ENCODE results near the gene SIAE. TPM values are rescaled to one million over a fixed set of nuclear protein-coding genes. Genes with fewer than 3 reads are reported as not detected.

The SIAE gene
- total RNA-seq, 6 donors from 2014 or later = 21.6 to 42.7 (median 29.3) TPM

- H3K27me3 ChIP-seq = no peaks in the 10 kb centered on the region
- no peak for DNase-seq
- H3K4me3 ChIP-seq = no peak overlapping the region
- H3K36me3 ChIP-seq = peaks cover 27 to 74% (median 53%) of the 10 kb centered on the region in 4 donors
- no peaks in the 10 kb centered on the region for H3K9me3 ChIP-seq
- 76 to 79% methylated on average over 5 of the region's 5 CpGs for WGBS, 2 donors
- H3K27ac ChIP-seq = no peak overlapping the region
- TF ChIP-seq EP300 (IDR thresholded peaks at IDR 0.05) (no peak), CTCF (IDR thresholded peaks at IDR 0.05) (no peak), POLR2A (IDR thresholded peaks at IDR 0.05) (no peak), POLR2AphosphoS5 (IDR thresholded peaks at IDR 0.05) (no peak)
- H3K4me1 ChIP-seq = peaks cover 15 to 29% (median 18%) of the 10 kb centered on the region in 4 donors
- no peak for ATAC-seq (ENCODE audit: low FRiP score in 2 of 2)
Measured at GRCh38 chr11:124627546-124627945, 46.0 kb downstream of the SIAE start.

- Histone ChIP-seq H3K36me3 (peaks cover 11 to 55% (median 35%) of the 10 kb centered on the region in 4 donors), H3K4me1 (peaks cover 15 to 36% (median 23%) of the 10 kb centered on the region in 4 donors), H3K27me3 (no peaks in the 10 kb centered on the region), H3K4me3 (no peak overlapping the region), H3K9me3 (no peaks in the 10 kb centered on the region), H3K27ac (no peak overlapping the region)
- no peak for TF ChIP-seq POLR2AphosphoS5 (IDR thresholded peaks at IDR 0.05)
- no peak for TF ChIP-seq EP300 (IDR thresholded peaks at IDR 0.05)
- TF ChIP-seq CTCF (IDR thresholded peaks at IDR 0.05) = no peak
- no peak for TF ChIP-seq POLR2A (IDR thresholded peaks at IDR 0.05)
- DNase-seq = no peak
- no peak for ATAC-seq (ENCODE audit: low FRiP score in 2 of 2)
- whole genome bisulfite sequencing, 2 donors = 87 to 89% methylated on average over 3 of the region's 3 CpGs
Measured at GRCh38 chr11:124625504-124626168, 47.9 kb downstream of the SIAE start.

- no peaks in the 10 kb centered on the region for H3K9me3 ChIP-seq
- peak overlapping the region in 2 of 4 donors; percentile 93 for H3K27ac ChIP-seq
- no peak for DNase-seq
- WGBS, 2 donors = 43 to 65% methylated on average over 4 of the region's 4 CpGs
- no peaks in the 10 kb centered on the region for H3K27me3 ChIP-seq
- no peak for ATAC-seq (ENCODE audit: low FRiP score in 2 of 2)
- peak overlapping the region in 3 of 4 donors; percentile 58 to 90 (median 85) for H3K4me3 ChIP-seq
- peaks cover 4 to 41% (median 26%) of the 10 kb centered on the region in 4 donors for H3K36me3 ChIP-seq
- TF ChIP-seq EP300 (IDR thresholded peaks at IDR 0.05) (no peak), POLR2AphosphoS5 (IDR thresholded peaks at IDR 0.05) (no peak), POLR2A (IDR thresholded peaks at IDR 0.05) (no peak), CTCF (IDR thresholded peaks at IDR 0.05) (no peak)
- H3K4me1 ChIP-seq = peaks cover 15 to 36% (median 23%) of the 10 kb centered on the region in 4 donors
Measured at GRCh38 chr11:124623861-124624525, 49.5 kb downstream of the SIAE start.

GRCh38 chr11:124622531-124623451 is 50.7 kb downstream of the SIAE start, which contains the start of gene TBRG1:
Gene TBRG1 (plus strand): TSS chr11:124622864. CDS start chr11:124623084, 220 bp downstream.
- Histone ChIP-seq H3K4me1 (peaks cover 15 to 36% (median 23%) of the 10 kb centered on the region in 4 donors), H3K9me3 (no peaks in the 10 kb centered on the region), H3K36me3 (peaks cover 4 to 31% (median 23%) of the 10 kb centered on the region in 4 donors), H3K4me3 (peak within 1 kb of the TSS; percentile 54 to 90 (median 72)), H3K27ac (peak within 1 kb of the TSS; percentile 89 to 94 (median 93)), H3K27me3 (no peaks in the 10 kb centered on the region)
- DNase-seq (peak; percentile 92 to 94), ATAC-seq (ENCODE audit: low FRiP score in 2 of 2) (peak; percentile 95 to 99)
- 0 to 1% methylated on average over 37 to 41 of the region's 57 CpGs for WGBS, 2 donors
- TF ChIP-seq POLR2A (IDR thresholded peaks at IDR 0.05) (peak; percentile 48 to 96 (median 88)), POLR2AphosphoS5 (IDR thresholded peaks at IDR 0.05) (peak; percentile 94 to 96), CTCF (IDR thresholded peaks at IDR 0.05) (no peak), EP300 (IDR thresholded peaks at IDR 0.05) (peak in 1 of 4 donors; percentile 43)
